PC-9 (cell line): ENCODE results near the gene FKBP7. TPM values are rescaled to one million over a fixed set of nuclear protein-coding genes. Genes with fewer than 3 reads are reported as not detected.
"Not testable (repeated sequence)": the region's sequence is repeated elsewhere in the genome, so short reads cannot be mapped to it uniquely, and the experiment has no call there.

Experiments used
- BruUV-seq: library from RNA; stranded (reverse); fragments of 400-500 nt; replicated peaks from 2 replicates; lab custom pipeline; 2021; lab: Mats Ljungman, UMichigan
- CTCF ChIA-PET: fragments of 300-600 bp; sonication (Branson Sonifier 250); formaldehyde crosslinking; loops from one replicate; lab custom pipeline; 2022; ENCODE audit warnings: antibody characterized with exemption; lab: Charles Lee
- POLR2A ChIA-PET: fragments of 300-600 bp; sonication (Branson Sonifier 250); formaldehyde crosslinking; loops from one replicate; lab custom pipeline; 2022; ENCODE audit warnings: antibody characterized with exemption; ENCODE audit not compliant: unreplicated experiment; lab: Charles Lee
- DNase-seq, 2 experiments: peaks; one replicate each; pipeline versions ENCODE4 v3.0.0 to v3.0.0-alpha.2; 2015 to 2022; ENCODE audit warnings: mixed read lengths in 1 of 2
- H2AFZ ChIP-seq: fragments of 200-600 bp; sonication (generic); 2 replicates; pipeline ENCODE4 v1.8.1; 2017; ENCODE audit warnings: antibody characterized with exemption
- H3F3A ChIP-seq: fragments of 200-600 bp; sonication (generic); 2 replicates; pipeline ENCODE4 v1.8.1; 2017; ENCODE audit warnings: antibody characterized with exemption, mild to moderate bottlenecking, low read depth; ENCODE audit not compliant: insufficient read depth
- H3K27ac ChIP-seq: fragments of 200-600 bp; sonication (generic); 2 replicates; pipeline ENCODE4 v1.6.1; 2016; ENCODE audit warnings: mixed run types
- H3K27me3 ChIP-seq: fragments of 200-600 bp; sonication (generic); 2 replicates; pipeline ENCODE4 v1.6.1; 2016; ENCODE audit warnings: low read depth, mixed run types; ENCODE audit not compliant: insufficient read depth
- H3K36me3 ChIP-seq: fragments of 200-600 bp; sonication (generic); 2 replicates; pipeline ENCODE4 v1.6.1; 2016; ENCODE audit warnings: low read depth, mixed run types
- H3K4me1 ChIP-seq: fragments of 200-600 bp; sonication (generic); replicated peaks from 2 replicates; pipeline ENCODE4 v1.6.1; 2016; ENCODE audit warnings: mixed run types; ENCODE audit not compliant: insufficient read depth
- H3K4me2 ChIP-seq: fragments of 200-600 bp; sonication (generic); 2 replicates; pipeline ENCODE4 v1.6.1; 2017; ENCODE audit warnings: mixed run types
- H3K4me3 ChIP-seq: fragments of 200-600 bp; sonication (generic); 2 replicates; pipeline ENCODE4 v1.6.1; 2016; ENCODE audit warnings: mixed run types
- H3K79me2 ChIP-seq: fragments of 200-600 bp; sonication (generic); 2 replicates; pipeline ENCODE4 v1.6.1; 2017; ENCODE audit warnings: low read depth, mixed run types
- H3K9me2 ChIP-seq: fragments of 200-600 bp; sonication (generic); 2 replicates; pipeline ENCODE4 v1.8.1; 2017; ENCODE audit warnings: mild to moderate bottlenecking; ENCODE audit not compliant: insufficient read depth
- H3K9me3 ChIP-seq: fragments of 200-600 bp; sonication (generic); 2 replicates; pipeline ENCODE4 v1.8.1; 2016; ENCODE audit warnings: low read depth; ENCODE audit not compliant: insufficient read depth
- H4K20me1 ChIP-seq: fragments of 200-600 bp; sonication (generic); 2 replicates; pipeline ENCODE4 v1.8.1; 2017; ENCODE audit not compliant: insufficient read depth
- EZH2 ChIP-seq: fragments of 200-600 bp; sonication (generic); IDR thresholded peaks from 2 replicates; pipeline ENCODE4 v1.8.0; 2017; ENCODE audit warnings: antibody characterized with exemption, low read depth
- intact Hi-C: fragments of 100-400 bp; cut with micrococcal nuclease; formaldehyde crosslinking; loops from one replicate; pipeline ENCODE4 v1.10.0; 2022; ENCODE audit not compliant: unreplicated experiment
- total RNA-seq: library from RNA; stranded (reverse); gene quantifications from 2 replicates; pipeline ENCODE4 v1.2.3, GENCODE V29; 2021
- TF ChIP-seq, protein P1 (sequence below): fragments of 200-600 bp; sonication (generic); conservative IDR thresholded peaks from 2 replicates; pipeline ENCODE4 v1.6.1; 2017; ENCODE audit warnings: mixed run types, antibody characterized with exemption, mild to moderate bottlenecking, moderate library complexity

The FKBP7 gene
- total RNA-seq, 1 experiment from 2014 or later = 6.1 TPM

DNA sequence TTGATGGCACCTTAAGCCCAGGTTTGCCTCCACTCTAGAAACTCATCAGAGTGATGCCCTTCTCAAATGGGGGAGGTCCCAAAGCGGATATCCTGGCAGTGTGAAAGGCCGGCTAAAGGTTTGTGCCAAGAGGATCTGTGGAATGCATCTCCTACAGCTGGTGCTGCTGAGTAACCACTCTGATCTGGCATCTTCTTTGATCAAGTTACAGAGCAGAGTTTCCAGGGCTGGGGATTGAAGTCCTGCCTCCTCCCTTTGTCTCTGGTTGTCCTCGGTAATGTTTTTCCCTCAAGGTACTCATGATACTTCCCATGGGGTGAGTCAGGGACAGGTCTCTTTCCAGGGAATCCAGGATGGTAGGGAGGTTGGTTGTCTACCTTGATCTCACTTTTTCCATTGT is 52.0 kb downstream of the FKBP7 start:
- CTCF ChIA-PET = no interaction called here
- Histone ChIP-seq H3K27ac (no peak overlapping the region), H3K4me1 (no peaks in the 10 kb centered on the region), H4K20me1 (no peaks in the 10 kb centered on the region), H3K36me3 (peaks cover 4% of the 10 kb centered on the region), H3K79me2 (no peaks in the 10 kb centered on the region), H3K4me2 (no peak overlapping the region), H3K9me3 (no peaks in the 10 kb centered on the region), H3K4me3 (no peak overlapping the region), H3K9me2 (no peaks in the 10 kb centered on the region), H3F3A (no peaks in the 10 kb centered on the region), H2AFZ (no peak overlapping the region), H3K27me3 (no peaks in the 10 kb centered on the region)
- no peak for DNase-seq
- POLR2A ChIA-PET = no interaction called here
- intact Hi-C loops = no loop called here
- TF ChIP-seq, protein P1, sequence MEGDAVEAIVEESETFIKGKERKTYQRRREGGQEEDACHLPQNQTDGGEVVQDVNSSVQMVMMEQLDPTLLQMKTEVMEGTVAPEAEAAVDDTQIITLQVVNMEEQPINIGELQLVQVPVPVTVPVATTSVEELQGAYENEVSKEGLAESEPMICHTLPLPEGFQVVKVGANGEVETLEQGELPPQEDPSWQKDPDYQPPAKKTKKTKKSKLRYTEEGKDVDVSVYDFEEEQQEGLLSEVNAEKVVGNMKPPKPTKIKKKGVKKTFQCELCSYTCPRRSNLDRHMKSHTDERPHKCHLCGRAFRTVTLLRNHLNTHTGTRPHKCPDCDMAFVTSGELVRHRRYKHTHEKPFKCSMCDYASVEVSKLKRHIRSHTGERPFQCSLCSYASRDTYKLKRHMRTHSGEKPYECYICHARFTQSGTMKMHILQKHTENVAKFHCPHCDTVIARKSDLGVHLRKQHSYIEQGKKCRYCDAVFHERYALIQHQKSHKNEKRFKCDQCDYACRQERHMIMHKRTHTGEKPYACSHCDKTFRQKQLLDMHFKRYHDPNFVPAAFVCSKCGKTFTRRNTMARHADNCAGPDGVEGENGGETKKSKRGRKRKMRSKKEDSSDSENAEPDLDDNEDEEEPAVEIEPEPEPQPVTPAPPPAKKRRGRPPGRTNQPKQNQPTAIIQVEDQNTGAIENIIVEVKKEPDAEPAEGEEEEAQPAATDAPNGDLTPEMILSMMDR = no peak
- TF ChIP-seq EZH2 = no peak
- BruUV-seq = no TSS peak

DNA sequence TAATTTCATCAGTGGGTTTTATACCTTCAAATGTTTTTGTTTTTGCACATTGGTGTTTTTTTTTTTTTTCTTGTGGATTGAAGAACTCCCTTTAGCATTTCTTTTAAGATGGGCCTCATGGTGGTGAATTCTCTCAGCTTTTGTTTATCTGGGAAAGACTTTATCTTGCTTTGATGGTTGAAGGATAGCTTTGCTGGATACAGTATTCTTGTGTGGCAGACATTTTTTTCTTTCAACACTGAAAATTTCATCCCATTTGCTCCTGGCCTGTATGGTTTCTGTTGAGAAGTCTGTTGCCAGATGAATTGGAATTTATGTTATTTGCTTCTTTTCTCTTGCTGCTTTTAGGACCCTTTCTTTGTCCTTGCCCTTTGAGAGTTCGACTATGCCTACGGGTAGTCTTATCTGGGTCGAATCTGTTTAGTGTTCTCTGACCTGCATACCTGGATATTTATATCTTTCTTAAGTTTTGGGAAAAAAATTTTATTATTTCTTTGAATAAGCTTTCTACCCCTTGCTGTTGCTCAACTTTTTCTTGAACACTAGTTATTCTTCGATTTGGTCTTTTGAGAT is 53.1 kb downstream of the FKBP7 start:
- no TSS peak for BruUV-seq
- Histone ChIP-seq H3K4me2 (no peak overlapping the region), H2AFZ (no peak overlapping the region), H3K27me3 (no peaks in the 10 kb centered on the region), H3K36me3 (no peaks in the 10 kb centered on the region), H4K20me1 (no peaks in the 10 kb centered on the region), H3K9me2 (no peaks in the 10 kb centered on the region), H3K4me1 (no peaks in the 10 kb centered on the region), H3K4me3 (no peak overlapping the region), H3K27ac (no peak overlapping the region), H3K9me3 (no peaks in the 10 kb centered on the region), H3K79me2 (no peaks in the 10 kb centered on the region), H3F3A (no peaks in the 10 kb centered on the region)
- DNase-seq = no peak
- TF ChIP-seq, protein P1 = no peak
- TF ChIP-seq EZH2 = no peak
- intact Hi-C loops = no loop called here
- ChIA-PET POLR2A (interaction anchor here (0.6 kb wide), 1 partner anchor 335 kb away, joined by 4 read pairs; no protein-coding TSS in a partner anchor), CTCF (interaction anchor here (0.7 kb wide), 1 partner anchor 110 kb away, joined by 6 read pairs; no protein-coding TSS in a partner anchor)

DNA sequence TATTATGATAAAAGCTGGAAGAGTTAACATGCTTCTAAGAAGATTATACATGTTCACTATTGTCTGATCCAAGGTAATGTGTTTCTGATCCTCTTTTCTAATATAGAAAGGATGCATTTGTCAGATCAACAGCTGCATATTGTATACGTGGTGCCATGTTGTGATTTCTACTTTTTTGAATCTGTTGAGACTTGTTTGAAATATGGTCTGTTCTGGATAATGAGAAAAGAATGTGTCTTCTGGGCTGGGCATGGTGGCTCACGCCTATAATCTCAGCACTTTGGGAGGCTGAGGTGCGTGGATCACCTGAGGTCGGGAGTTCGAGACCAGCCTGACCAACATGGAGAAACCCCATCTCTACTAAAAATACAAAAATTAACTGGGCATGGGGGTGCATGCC is 54.7 kb downstream of the FKBP7 start:
- BruUV-seq, H3K36me3 ChIP-seq, H3K4me1 ChIP-seq, H3K4me3 ChIP-seq, H3K4me2 ChIP-seq, H3K9me2 ChIP-seq, H4K20me1 ChIP-seq, H3K27me3 ChIP-seq, H2AFZ ChIP-seq, intact Hi-C loops, H3K27ac ChIP-seq, H3K79me2 ChIP-seq, H3F3A ChIP-seq, DNase-seq, POLR2A ChIA-PET, H3K9me3 ChIP-seq, CTCF ChIA-PET: not testable (repeated sequence)

DNA sequence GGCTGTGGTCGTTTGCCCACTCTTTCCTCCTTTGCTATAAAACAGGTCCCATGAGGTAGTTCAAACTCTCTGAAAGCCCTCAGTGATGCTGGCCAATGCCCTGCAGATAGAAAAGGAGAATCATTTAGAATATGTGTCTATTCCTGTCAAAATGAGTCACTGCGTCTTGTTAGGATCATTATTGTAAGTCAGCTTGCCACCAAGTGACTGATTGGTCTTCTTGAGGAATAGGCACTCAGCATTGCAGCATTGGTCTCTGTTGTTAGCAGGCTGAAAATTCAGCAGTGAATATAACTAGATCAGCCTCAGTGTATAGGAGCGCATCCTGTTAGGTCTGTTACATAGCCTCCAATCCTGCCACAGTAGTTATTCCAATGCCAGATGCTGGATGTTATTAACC is 56.3 kb downstream of the FKBP7 start:
- no peaks in the 10 kb centered on the region for H3K36me3 ChIP-seq
- intact Hi-C loops = no loop called here
- no TSS peak for BruUV-seq
- H3F3A ChIP-seq = no peaks in the 10 kb centered on the region
- no peaks in the 10 kb centered on the region for H3K4me1 ChIP-seq
- TF ChIP-seq EZH2 = no peak
- TF ChIP-seq, protein P1 = no peak
- POLR2A ChIA-PET = no interaction called here
- no peak overlapping the region for H3K4me3 ChIP-seq
- H4K20me1 ChIP-seq = no peaks in the 10 kb centered on the region
- CTCF ChIA-PET = no interaction called here
- H3K4me2 ChIP-seq = no peak overlapping the region
- no peak overlapping the region for H2AFZ ChIP-seq
- H3K79me2 ChIP-seq = no peaks in the 10 kb centered on the region
- H3K9me2 ChIP-seq = no peaks in the 10 kb centered on the region
- no peak overlapping the region for H3K27ac ChIP-seq
- H3K27me3 ChIP-seq = no peaks in the 10 kb centered on the region
- H3K9me3 ChIP-seq = no peaks in the 10 kb centered on the region
- DNase-seq = no peak
